Measurements from ENCODE around the gene OSBPL1A.
A peak's percentile ranks its signal among the peaks of the same experiment; 100 is the strongest.
"Not testable (repeated sequence)": the region's sequence is repeated elsewhere in the genome, so short reads cannot be mapped to it uniquely, and the experiment has no call there.

The OSBPL1A gene

DNA sequence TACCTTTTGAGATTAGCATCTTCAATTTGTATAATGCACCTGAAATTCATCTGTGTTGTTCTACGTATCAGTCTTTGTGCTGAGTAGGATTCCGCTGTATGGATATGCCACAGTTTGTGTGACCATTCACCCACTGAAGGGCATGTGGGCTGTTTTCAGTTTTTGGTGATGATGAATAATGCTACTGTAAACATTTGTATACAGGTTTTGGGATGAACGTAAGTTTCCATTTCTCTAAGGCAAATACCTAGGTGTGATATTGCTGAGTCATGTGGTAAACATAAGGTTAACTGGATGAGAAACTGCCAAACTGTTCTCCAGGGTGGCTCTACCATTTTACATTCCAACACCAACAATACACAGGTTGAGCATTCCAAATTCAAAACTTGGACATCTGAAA is 223.6 kb downstream of the OSBPL1A start:
- DNase-seq = no peak

DNA sequence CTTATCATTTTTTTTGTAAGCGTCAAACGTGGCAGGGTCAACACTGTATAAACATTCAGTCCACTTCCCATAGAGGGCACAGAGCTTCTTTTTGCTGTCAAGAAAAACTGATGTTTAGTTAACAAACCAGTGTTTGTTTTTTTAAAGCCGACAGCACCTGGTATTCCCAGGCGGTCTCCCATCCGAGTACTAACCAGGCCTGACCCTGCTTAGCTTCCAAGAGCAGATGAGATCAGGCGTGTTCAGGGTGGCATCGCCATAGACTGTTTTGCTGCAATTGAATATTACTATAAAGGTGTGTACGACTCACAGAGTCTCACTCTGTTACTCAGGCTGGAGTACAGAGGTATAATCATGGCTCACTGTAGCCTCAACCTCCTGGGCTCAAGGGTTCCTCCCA is 227.3 kb downstream of the OSBPL1A start:
- no peak for DNase-seq

DNA sequence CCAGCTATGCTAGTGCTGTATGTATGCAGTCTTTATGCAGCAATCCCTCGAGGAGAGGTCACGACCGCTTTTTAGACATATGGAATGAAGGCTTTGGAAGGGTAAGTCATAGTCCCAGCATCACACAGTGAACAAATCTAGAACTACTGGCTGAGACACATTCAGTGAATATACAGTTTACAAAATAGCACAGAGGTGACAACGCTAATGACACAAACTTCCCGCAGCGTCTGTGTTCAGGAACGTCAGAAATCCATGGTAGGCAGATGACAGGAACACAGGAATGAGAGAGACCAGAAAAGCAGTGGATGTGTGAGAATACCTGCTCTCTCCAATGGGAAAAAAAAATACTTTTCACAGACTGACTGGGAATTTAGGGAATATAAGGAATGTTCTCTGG is 229.1 kb downstream of the OSBPL1A start:
- DNase-seq = no peak

DNA sequence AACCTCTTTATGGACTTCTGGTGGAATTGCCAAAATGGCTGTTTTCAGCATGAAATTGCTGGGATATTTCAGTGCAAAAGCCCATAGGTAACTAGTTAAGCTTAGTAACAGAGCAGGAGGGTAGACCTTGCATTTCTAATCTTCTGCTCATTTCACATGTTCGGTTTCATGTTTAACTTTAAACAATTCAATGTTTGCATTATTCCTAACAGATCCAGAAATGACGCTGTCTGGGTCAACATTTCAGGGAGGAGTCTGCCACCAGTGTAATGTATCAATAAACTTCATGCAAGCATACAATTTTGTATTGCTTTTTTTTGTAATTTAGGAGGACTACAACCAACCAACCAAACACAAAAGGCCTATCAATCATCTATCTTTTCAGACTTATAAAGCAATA is 236.3 kb downstream of the OSBPL1A start:
- no peak for DNase-seq

DNA sequence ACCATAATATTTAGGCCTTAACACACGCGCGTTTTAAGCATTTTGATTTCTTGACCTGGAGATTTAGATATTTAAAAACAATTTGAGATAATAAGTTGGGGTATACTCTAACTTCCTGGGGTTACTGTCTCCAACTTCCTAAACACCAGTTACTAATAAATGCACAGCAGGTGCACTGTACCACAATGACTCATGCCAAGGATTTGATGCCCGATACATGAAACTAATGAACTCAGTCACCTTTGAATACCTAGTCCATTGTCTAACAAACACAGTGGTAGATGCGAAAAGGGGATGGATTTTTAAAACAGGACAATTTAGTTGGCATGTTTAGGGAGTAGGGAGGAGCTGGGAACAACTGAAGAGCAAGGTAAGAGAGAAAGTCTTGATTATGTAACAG is 237.5 kb downstream of the OSBPL1A start:
- DNase-seq = no peak

DNA sequence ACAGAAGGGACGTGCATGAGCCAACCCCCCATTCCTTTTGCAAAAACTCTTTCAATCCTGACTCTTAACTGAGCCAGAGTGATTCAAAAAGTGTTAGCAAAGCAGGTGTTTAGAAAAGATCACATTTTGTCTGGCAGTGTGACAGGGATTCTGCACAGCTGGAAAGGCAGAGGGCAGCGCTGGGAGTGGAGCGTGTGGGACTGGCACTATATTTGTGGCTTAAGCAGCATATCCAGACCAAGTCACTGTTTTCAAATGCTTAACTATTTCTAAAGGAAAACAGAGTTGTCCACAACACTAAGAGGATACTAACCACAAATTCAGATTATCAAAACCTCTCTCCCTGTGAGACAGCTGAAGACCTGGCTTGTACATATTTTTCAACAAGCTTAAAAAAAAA is 239.8 kb downstream of the OSBPL1A start:
- no peak for DNase-seq

DNA sequence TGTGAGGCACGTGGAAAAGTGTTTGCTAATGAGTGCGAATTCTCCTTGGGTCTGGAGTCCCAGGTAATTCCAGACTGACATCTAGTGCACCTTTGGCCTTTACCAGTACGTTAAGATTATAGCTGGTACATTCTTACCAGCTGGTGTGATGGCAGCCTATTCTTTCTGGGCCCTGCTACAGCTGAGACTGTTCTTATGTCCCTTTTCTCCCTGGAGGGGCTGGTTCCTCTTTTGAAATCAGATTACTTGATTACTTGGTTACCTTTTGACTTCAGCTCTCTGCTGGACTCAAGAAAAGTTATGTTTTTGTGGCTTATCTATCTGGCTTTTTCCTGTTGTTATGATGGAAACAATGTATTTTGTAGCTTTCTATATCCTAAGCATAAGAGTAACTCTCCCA is 244.2 kb downstream of the OSBPL1A start:
- DNase-seq = no peak

DNA sequence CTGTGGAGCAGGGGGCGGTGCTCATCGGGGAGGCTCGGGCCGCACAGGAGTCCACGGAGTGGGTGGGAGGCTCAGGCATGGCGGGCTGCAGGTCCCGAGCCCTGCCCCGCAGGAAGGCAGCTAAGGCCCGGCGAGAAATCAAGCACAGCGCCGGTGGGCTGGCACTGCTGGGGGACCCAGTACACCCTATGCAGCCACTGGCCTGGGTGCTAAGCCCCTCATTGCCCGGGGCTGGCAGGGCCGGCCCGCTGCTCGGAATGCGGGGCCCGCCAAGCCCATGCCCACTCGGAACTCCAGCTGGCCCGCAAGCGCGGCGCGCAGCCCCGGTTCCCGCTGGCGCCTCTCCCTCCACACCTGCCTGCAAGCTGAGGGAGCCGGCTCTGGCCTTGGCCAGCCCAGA is 248.0 kb downstream of the OSBPL1A start:
- not testable (repeated sequence) for DNase-seq

DNA sequence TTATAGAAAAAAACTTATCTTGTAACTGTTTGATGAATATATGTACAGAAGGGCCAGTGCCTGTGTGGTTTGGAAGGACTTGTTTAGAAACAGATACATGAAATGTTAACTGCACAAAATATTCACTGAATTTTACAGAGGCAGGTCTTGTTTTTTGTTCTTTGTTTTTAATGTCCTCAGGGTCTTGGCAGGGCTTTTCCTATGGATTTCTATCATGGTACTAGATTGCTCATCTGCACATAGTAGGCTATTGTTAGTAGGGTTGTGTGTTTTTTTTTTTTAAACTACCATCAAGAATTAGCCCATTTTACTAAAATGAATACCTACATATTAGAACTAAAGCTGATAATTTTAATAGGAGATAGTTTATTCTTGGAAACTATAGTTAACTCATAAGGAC is 255.2 kb downstream of the OSBPL1A start:
- no peak for DNase-seq

DNA sequence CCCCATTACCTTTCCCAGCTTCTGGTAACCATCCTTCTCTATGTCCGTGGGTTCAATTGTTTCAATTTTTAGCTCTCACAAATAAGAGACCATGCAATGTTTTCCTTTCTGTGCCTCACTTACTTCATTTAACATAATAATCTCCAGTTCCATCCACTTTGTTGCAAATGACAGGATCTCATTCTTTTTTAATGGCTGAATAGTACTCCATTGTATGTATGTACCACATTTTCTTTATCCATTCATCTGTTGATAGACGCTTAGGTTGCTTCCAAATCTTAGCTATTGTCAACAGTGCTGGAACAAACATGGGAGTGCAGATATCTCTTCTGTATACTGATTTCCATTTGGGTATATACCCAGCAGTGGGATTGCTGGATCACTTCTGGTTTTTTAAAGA is 256.9 kb downstream of the OSBPL1A start:
- DNase-seq = no peak

DNA sequence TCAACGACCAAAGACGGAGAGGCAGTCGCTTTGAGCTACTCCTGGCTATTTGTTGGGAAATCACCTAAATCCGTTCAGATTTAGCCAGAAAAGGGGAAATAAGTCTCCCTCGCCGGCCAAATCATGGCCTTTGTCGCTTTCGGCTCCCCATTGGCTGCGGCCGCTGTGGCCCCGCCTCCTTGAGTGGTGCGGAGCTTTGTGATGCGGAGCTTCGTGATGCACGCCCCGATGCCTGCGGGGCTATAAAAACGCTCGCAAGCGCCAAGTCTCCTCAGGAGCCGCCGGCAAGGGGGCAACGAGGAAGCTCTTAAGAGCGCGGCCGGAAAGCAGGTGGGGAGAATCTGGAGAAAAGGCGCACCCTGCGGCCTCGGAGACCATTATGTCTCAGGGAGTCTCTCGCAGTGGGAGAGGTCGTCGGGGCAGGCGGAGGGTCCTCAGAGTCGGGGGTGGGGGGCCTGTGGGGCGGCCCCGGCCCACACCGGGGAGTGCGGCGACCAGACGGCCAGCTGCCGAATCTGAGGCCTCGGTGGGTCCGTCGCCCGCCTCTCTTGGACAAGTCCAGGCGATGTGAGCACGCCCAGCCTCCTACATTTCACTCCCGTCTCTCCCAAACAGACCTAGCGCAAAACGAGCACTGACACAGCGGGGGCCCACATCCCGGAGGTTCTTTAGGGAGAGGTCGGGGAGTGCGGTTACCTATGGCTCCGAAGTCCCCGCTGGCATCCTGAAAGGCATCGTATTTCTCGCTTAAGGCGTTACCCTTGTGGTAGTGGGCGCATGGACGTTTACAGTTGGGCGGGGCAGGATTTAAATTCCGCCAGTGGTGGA is 258.6 kb downstream of the OSBPL1A start, which contains the start of gene CABYR:
Gene CABYR, plus strand, starts transcription at position 274 of the 828 bp plus-strand sequence. CDS start 4,053 bp downstream, outside the sequence.
- DNase-seq = peak; percentile 41

DNA sequence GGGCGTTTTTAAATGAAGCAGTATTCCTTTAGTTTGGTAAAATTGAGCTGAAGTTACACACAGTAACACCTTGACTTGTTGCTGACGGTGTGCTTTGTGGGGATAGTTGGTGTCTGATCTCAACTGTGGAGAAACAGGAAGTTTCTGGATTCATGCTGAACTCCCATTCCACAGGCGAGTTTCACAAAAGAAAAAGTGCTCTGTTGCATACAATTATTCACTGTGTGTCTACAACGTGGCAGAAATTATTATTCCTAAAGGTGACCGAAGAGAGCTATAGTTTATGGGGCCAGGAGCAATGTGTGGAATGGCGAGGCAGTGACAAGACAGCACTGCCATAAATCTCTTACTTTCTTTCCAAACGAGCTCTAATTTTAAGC is 259.2 kb downstream of the OSBPL1A start:
- DNase-seq = no peak

DNA sequence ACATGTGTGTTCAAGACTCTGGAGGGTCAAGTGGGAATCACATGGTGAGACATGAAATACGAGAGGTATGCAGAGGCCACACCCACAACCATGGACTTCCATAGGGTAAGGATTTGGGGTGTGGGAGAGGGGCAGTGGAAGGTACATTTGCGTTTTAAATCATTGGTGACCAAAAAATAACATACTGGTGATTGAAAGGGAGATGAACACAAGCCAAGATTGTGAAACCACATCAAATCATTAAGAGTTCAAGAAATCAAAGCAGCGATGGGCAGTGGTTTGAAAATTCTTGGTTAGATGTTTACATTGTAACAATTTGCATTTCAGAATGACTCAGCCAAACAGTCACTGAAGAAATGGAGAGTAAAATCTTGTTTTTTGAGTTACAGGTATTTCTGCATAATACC is 260.7 kb downstream of the OSBPL1A start:
- no peak for DNase-seq

DNA sequence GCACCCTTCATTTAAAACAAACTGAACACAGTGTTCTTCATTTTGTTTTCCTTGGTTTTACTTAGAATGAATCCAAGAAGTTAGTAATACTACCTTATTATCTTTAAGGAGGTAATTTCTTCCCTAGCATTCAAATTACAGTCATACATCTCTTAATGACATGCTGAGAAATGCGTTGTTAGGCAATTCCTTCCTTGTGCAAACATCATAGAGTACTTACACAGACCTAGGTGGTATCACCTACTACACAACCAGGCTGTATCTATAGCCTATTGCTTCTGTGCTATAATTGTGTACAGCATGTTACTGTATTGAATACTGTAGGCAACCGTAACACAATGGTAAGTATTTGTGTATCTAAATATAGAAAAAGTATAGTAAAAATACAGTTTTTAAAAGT is 267.1 kb downstream of the OSBPL1A start:
- DNase-seq = no peak

DNA sequence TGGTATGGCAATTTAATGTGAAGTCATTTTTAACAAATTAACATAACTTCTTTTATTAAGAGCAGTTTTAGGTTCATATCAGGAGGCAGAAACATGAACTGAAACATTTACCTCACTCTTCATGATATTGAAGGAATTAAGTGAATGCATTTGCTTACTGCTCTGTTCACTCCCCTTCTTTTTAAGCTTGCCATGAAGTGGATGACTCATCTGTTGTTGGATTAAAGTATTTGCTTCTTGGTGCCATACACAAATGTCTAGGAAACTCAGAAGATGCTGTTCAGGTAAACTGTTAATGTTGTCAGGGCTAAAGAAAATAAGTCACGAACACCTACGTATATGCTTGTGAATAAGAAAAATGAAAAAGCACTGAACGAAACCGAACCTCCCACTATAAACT is 268.9 kb downstream of the OSBPL1A start:
- DNase-seq = no peak

DNA sequence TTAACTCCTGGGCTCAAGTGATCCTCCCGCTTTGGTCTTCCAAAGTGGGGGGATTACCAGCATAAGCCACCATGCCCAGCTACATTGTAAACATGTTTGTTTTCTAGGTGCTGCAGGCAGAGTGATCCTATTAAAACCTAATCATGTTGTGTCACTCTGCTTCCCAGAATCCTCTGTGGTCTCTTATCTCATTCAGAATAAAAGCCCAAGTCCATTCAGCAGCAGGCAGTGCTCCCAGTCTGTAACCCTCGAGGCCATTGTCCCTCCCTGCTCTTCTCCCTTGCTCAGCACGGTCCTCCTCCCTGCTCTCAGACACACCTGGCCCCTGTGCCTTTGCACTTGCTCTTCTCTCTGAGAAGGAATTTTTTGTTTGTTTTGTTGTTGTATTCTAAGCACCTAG is 269.9 kb downstream of the OSBPL1A start:
- peak; percentile 12 for DNase-seq

DNA sequence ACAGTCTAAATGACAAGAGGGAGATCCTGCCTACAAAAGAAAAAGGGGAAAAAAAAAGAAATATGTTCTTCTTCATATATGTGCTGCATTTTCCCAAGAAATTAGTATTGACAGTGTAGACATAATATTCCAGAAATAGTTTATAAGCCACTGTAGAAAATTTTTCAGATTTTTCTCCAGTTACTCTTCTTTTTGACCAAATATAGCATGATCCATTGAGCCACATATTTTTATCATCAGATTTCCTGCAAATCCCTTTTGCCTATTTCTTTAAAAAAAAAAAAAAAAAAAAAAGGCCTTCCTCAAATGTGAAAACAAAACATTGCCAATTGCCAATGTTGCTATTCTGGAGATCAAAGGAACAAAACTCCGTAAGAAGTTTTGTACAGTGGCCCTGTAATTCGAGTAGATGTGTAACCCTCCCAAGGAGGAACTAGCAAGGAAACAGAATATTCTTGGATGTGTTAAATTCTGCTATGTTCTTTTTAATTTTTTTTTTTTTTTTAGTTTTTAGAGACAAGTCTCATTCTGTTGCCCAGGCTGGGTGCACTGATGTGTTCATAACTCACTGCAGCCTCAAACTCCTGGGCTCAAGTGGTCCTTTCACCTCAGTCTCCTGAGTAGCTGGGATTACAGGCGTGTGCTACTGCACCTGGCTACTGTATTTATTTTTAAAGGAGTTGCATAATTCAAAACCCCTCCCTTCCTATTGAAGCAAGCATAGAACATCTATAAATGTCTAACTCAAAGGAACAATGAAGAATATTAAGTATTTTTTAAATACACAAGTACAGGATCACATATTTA is 271.3 kb downstream of the OSBPL1A start:
- DNase-seq = peak; percentile 9

DNA sequence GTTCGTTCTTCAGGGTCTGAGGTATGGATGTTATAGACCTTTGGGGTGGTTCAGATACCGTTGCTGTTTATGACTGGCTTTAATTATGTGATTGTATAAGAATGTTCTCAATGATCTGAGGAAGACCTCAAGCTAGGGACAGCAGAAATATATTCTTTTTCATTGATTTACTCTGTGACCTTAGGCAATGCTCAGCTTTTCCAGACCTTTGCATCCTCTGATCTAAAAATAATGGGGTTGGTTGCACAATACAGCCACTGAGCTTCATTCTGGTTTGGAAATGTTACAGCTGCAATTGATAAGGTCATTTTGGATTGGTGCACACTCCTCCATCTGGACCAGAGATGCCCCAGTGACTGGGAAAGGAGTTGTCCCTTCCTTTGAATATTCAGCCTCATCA is 276.0 kb downstream of the OSBPL1A start:
- no peak for DNase-seq

DNA sequence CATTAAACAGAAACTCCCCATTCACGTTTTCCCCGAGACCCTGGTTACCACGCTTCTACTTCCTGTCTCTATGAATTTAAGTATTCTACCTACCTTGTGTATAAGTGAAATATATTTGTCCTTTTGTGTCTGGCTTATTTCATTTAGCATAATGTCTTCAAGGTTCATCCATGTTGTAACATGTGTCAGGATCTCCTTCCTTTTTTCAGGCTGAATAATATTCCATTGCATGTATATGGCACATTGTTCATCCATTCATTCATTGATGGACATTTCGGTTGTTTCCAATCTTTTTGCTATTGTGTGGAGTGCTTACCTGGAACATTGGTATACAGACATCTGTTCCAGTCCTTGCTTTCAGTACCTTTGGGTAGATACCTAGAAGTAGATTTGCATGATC is 276.9 kb downstream of the OSBPL1A start:
- no peak for DNase-seq

DNA sequence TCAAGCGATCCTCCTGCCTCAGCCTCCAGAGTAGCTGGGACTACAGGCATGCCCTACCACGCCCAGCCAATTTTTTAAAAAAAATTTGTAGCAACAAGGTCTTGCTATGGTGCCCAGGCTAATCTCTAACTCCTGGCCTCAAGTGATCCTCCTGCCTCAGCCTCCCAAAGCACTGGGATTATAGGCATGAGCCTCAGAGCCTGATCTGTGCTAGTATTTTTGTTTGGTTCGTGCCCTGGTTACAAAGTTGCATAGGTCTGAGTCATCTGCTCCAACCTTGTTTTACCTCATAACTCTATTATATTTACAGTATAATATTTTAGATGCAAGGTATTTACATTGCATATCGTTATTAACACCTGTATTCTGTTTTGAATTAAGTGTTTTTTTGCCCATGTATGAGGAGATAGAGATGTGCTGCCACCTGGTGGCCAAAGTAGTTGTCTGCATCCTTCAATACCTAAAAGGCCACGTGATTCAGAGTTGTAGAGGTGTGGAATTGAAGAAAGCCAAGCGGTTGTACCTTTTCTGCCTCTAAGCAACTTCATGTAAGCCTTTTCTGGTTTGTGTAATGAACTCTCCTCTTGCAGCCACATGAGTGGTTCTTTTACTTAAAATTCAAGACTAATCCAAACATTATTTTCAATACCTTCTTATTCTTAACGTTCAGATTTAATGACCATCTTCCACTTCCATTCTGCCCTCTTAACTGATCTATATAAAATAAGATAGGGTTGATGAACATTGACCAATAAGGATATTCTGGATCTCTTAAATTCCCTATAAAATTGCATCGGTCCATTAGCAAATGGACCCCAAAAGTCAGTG is 278.7 kb downstream of the OSBPL1A start:
- peak; percentile 60 for DNase-seq

DNA sequence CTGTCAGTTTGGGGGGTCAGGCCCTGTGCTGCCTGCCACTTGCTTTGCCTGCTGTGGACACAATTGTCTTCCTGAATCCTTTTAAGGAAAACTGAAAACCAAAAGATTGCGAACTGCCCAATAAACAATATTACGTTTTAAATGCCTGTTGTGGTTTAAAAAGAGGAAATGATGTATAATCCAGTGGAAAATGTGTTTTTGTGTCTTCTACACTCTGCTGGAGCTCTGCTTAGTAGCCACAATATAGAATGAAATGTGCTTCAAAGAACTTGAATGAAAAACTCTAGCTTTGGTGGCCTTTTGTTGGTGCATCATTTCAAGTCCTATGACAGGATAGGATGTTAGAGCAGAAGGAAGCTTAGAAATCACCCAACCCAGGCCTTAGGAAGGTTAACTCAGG is 282.0 kb downstream of the OSBPL1A start:
- no peak for DNase-seq

DNA sequence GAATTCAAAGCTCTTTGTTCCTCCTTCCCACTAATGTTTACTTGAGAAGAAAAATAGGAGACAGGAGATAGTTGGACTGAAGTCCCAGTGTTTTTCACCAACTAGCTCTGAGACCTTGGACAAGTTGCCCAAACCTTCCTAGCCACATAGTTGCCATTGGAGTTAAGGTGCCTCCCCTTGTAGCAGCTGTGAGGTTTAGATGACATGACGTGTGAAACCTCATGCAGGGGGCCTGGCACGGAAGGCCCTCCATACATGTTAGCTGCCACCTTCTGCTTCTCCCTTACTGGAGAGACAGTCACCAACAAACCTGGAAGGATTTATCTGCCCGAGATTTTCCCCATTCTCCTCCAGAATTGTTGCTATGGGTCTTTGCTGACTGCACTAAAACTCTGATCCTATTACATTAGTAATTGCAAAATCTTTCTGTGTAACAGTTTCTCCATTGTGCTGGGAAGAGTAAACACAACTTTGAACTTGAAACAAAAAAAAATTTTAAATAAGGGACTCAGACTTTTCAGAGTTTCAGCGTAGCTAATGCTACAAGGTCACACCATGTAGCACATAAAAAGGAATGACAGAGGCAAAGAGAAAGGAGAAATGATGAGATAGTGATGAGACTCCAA is 282.6 kb downstream of the OSBPL1A start:
- no peak for DNase-seq
